GM21576 (cell line): ENCODE data around the gene CDC42EP4.
"Not testable (repeated sequence)": the region's sequence is repeated elsewhere in the genome, so short reads cannot be mapped to it uniquely, and the experiment has no call there.

Experiments used
- ATAC-seq: cut with Tn5 transposase; IDR thresholded peaks from one replicate; pipeline ENCODE4 v1.9.1; 2021; ENCODE audit warnings: mild to moderate bottlenecking, moderate library complexity; ENCODE audit not compliant: unreplicated experiment

The CDC42EP4 gene

DNA sequence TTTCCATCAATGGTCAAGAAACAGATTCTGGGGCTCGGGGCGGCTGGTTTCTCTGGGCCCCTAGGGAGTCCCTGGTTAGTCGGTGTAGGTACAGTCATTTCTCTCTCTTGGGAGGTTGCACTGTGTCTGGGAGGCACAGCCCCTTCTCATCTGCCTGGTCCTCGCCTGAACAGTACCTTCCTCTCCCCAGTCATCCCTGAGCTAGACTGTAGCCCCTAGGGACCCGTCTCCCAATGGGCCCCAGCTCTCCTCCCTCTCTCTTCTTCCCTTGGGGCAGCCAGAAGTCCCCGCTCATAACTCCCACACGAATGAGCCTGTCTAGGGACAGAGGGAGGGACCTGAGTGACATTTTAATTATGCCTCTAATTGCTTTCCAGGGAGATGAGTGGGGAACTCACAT is 29.9 kb downstream of the CDC42EP4 start:
- ATAC-seq: peak; percentile 86

DNA sequence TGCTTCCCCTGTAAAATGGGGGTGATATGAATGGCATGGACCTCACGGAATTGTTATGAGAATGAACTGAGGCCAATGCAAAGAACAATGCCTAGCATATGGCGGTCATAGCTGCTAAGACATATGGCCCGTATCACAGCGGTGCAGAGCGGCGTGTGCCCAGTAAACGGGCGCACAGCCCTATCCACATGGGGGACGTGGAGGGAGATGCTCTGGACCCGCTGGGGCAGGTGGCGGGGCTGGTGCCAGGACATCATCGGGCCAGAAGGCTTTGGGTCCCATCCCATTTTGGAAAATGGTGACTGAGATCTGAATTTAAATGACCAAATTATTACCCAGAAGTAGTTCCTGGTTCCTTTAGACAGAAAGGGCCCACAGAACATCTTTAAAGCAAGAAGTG is 31.6 kb downstream of the CDC42EP4 start:
- no peak for ATAC-seq

DNA sequence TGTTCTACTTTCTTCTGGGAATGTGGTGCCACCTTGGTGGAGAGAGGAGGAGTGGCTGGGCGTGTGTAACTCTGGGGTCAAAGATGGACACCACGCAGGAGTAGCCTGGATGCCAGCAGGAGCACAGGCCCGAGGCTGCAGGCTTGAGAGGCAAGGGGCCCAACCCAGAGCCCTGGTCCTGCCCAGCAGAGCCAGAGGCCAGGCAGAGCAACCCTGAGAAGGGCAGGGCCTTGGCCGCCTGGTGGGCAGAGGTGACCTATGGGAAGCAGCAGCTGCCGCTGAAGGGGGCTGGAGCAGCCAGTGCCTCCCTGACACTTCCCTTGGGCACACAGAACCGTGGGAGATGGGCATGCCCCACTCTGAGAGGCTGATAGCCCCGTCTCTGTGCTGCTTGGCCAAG is 32.1 kb downstream of the CDC42EP4 start:
- ATAC-seq: no peak

DNA sequence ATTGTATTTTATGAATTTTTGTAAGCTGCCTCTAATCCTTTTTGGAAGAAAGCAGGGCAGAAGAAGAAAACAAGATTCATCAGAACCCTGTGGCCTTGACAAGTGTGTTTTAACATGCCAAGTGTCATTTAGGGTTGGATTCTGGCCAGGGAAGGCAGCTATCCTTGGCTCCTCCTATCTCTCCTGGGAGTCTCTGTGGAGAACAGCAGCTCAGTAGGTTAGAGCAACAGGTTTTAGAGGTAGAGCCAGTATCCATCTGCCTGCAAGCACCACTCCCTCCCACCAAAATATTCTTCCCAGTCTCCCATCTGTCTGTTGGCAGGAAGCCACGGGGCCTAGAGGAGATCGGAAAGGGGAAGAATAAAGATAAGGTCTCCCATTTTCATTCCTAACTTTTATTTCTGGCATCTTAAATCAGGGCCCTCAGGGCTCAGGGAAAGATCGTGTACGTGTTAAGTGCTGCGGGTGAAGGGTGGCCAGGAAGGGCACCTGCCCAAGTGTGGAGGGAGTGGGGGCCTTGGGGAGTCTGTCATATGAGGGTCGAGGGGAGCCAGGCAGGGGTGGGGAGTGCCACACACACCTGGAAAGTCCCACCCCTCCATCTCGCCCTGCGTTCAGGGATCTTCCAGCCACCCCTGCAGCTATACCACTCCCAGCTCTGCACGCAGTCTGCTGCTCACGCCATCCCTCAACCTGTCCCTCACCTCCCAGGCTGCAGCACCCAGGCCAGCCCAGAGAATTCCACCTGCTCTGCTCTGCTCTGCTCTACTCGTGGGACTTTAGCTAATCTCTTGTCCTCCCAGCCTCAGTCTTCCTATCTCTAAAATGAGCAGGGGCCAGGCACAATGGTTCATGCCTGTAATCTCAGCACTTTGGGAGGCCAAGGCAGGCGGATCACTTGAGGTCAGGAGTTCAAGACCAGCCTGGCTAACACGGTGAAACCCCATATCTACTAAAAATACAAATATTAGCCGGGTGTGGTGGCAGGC is 33.0 kb downstream of the CDC42EP4 start:
- ATAC-seq: no peak

DNA sequence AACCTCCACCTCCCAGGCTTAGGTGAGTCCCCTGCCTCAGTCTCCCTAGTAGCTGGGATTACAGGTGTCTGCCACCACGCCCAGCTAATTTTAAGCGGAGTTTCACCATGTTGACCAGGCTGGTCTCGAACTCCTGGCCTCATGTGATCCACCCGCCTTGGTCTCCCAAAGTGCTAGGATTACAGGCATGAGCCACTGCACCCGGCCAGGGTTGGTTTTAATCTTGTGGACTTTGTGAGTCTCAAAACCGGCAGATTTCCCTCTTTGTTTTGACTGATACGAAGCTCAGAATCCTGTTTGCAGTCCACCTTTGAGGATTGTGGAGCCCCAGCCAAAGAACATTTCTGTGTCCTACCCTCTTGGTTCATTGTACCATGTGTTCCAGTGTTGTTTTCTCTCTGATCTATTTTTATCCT is 33.7 kb downstream of the CDC42EP4 start:
- ATAC-seq: no peak

DNA sequence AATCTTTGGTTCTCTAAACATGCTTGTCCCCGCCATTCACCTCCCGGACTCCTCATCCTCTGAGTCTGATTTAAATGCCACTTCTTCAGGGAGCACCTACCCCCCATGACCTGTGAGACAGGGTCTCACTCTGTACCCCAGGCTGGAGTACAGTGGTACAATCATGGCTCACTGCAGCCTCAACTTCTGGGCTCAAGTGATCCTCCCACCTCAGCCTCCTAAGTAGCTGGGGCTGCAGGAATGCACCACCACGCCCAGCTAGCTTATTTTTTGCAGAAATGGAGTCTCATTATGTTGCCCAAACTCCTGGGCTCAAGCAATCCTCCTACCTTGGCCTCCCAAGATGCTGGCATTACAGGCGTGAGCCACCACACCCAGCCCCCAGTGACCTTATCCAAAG is 37.3 kb downstream of the CDC42EP4 start:
- ATAC-seq: no peak

DNA sequence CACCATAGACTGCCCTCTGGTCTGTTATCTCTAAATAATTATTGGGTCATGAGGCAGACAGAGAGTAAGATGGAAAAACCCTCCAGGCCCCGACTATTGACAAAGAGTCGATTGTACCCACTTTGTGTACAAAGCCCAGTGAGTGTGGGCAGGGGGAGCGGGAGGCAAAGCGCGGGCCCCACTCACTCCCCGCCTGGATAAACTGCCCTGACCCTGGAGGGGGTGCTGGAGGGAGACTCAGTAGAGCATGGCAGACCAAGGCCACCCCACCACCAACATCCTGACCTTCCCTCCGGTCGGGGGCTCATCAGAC is 38.9 kb downstream of the CDC42EP4 start:
- no peak for ATAC-seq

DNA sequence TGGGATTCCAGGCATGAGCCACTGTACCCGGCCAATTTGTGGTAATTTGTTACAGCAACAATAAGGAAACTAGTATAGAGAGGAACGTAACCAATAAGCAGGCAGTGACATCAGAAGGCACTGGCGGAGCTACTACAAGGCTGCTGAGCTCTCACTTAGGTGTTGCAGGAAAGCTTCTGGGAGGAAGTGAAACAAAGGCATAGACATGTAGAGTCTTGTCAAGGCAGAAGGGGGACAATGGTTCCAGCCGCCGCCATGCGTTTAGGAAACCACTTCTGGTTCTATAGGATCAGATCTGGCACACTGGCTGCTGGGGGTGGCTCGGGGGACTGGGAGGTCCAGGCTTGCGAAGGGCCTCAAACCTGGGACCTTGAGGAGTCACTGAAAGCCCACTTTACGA is 40.7 kb downstream of the CDC42EP4 start:
- peak; percentile 97 for ATAC-seq

DNA sequence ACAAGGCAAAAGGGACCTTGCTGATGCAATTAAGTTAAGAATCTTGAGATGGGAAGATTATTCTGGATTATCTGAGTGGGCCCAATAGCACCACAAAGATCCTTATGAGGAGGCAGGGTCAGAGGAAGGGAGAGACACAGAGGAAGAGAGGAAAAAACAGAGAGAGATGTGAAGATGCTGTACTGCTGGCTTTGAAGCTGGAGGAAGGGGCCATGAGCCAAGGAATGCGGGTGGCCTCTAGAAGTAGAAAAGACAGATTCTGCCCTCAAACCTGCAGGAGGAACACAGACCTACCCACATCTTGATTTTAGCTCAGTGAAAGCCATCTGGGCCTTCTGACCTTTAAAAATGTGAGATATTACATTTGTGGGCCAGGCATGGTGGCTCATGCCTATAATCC is 42.0 kb downstream of the CDC42EP4 start:
- ATAC-seq: no peak

DNA sequence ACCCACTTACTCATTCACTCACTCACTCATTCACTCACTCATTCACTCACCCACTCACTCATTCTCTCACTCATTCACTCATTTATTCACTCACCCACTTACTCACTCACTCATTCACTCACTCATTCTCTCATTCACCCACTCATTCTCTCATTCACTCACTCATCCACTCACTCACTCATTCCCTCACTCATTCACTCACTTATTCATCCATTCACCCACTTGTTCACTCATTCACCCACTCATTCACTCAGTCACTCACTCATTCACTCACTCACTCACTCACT is 42.5 kb downstream of the CDC42EP4 start:
- no peak for ATAC-seq

DNA sequence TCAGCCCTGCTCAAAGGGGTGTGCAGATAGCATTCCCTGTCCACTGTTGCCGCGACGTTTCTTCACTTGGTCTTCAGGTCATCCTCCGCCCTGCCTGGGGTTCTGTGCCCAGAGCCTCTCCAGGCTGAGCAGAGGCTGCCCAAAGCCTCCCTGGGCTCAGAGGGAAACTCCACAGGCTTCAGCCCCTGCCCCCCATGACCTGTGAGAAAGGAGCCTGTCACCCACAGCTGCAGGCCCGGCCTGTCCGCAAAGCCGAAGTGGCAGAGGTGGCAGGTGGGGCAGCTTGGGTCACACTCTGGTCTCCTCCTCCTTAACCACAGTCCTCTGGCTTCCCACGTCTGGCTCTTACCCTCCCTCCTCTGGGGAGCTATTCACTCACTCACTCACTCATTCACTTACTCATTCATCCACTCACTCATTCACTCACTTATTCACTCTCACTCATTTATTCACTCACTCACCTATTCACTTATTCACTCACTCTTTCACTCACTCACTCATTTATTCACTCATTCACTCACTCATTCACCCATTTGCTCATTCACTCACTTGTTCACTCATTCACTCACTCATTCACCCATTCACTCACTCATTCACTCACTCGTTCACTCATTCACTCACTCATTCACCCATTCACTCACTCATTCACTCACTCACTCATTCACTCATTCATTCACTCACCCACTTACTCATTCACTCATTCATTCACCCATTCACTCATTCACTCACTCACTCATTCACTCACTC is 43.0 kb downstream of the CDC42EP4 start:
- no peak for ATAC-seq

DNA sequence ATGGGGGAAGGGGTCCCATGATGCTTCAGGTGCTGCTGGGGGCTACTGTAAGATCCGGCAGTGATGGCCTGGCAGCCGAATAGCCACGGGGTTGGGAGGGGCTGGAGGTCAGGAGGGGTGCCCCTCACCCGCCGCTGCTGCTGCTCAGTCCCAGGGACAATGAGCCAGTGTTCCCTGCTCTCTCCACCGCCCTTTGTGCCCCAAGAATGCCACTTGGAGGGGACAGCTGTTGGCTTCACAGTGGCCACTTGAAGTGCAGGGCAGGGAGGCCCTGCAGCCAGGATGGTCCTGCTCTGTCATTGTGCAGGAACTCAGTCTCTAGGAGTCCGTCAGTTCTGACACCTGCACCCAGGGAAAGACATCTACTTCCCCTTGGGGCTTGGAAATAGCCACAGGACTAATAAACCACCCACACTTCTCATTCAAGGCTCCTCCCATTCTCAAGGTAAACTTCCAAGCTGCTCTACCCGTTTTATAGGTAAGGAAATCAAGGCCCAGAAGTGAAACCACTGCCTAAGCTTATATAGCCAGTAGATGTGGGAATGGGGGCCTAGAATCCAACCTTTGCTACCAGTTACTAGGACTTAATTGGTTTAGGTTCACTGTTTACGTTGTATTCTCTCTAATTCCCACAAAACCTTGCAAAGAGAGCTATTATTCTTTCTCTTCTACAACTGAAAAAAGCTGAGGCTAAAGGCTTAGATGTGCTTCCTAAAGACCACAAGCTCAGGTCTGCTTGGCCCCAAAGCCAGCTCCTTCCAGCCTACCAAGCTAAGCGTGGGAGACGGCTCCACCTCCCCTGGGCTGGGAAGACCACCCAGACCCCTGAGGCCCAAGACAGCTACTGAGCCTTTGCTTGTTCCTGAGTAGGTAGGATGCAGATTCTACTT is 43.9 kb downstream of the CDC42EP4 start:
- ATAC-seq: no peak

DNA sequence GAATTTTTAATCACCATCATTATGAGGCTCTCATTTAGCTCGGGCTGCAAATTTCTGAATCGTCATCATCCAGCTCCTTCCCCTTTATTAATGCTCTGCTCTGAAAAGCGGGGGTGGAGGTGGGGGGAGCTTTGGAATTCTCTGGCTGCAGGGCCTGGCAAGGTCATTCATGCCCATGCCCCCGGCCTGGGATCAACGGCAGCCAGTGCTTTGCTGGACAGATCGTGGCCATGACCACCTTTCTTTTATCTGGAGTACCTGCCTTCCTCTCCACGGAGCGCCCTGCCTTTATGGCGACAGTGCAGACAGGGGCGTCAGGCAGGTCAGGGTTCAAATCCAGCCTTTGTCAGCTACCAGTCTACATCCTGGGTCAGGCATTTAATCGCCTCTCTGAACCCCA is 45.0 kb downstream of the CDC42EP4 start:
- no peak for ATAC-seq

DNA sequence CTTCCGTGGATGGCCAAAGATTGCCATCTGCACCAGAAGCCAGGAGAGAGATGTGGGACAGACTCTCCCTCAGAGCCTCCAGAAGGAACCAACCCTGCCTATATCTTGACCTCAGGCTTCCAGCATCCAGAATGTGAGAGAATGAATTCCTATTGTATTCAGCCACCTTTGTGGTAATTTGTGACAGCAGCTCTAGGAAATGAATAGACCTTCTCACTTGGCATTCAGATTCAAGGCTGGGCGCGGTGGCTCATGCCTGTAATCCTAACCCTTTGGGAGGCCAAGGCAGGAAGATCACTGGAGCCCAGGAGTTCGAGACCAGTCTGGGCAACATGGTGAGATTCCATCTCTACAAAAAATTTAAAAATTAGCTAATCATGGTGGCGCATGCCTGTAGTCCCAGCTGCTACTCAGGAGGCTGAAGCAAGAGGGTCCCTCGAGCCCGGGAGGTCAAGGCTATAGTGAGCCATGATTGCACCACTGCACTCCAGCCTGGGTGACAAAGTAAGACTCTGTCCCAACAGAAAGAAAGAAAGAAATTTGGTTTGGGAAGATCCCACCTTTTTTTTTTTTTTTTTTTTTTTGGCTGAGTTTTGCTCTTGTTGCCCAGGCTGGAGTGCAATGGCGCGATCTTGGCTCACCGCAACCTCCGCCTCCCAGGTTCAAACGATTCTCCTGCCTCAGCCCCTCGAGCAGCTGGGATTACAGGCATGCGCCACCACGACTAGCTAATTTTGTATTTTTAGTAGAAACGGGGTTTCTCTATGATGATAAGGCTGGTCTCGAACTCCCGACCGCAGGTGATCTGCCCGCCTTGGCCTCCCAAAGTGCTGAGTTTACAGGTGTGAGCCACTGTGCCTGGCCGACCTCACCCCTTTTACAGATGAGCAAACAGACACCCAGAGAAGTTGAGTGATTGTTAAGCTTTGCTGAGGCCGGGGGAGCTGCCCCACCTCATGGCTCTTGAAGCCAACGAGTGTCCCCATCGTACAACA is 45.9 kb downstream of the CDC42EP4 start:
- ATAC-seq: no peak

DNA sequence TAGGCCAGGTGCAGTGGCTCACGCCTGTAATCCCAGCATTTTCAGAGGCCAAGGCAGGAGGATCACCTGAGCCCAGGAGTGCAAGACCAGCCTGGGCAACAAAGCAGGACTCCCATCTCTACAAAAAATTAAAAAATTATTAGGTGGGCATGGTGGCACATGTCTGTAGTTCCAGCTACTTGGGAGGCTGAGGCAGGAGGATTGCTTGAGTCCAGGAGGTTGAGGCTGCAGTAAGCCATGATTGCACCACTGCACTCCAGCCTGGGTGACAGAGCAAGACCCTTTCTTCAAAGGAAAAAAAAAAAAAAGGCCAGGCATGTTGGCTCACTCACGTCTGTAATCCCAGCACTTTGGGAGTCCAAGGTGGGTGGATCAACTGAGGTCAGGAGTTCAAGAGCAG is 47.4 kb downstream of the CDC42EP4 start:
- ATAC-seq: not testable (repeated sequence)

DNA sequence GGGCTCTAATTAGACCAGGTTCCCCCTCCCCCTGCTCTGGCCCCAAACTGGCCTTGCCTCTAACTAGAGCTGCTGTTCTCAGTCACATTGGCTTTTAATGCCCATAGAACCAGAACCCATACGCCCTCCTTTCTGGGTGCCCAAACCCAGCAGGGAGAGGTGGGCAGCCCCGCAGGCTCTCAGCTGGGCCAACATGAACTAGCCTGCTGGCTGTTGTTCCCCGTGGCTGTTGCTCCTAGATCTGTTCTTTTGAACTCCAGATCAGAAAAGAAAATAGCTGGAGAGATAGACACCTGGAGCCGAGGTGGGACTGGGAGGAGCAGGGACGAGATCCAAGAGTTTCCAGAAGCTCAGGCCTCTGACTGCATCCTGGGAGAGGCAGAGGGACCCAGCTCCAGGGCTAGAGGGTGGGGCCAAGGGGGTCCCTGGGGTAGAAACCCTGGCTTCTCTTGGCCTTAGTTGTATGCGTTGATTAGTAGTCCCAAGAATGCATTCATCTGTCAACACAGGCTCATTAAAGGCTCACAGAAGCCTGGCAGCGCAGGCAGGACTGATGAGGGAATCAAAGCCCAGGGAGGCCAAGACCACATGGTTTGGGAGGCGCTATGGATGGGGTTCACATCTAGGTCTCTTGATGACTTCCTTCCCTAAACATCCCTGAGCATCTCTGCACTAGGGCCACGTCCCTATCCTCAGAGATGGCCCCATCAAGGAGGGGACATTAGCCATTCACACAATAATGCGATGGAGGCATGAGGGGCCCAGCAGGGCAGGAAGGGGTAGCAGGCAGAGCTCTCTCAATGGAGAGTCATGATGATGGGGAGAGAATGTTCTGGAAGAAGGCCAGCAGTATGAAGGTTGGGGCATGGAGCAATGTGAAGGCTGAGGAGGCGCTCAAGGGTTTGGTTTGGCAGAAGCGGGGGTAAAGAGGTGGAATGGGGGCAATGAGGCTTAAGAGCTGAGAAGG is 48.8 kb downstream of the CDC42EP4 start:
- ATAC-seq: no peak

DNA sequence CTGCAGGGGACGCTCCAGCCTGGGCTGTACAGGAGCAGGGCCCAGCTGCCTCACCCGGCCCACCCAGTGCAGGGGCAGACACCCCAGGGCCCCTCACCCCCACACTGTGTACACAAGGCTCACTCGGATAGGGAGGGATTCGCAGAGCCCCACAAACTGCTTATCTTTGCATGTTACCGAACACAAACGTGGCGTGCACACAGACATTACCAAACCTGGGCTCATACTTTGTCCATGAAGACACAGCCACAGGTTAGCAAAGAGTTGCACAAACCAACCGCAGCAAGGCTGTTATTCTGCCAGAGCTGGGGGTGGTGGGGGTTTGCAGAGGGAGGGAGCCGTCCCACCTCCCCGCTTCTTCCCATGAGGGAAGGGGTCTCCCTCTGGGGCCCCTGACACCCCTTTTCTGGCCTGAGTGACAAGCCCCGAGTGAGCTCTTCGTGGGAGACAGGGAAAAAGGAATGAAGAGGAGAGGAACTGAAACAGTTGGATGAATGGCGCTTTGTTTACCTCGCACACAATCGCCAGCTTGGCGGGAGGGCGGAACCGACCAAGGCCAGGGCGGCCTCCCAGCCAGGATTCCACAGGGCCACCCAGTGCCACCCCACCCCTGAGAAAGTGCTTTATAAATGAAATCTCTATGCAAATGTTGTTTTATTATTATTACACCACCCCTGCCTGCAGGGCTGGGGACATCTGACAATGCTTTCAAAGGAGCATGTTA is 49.7 kb downstream of the CDC42EP4 start:
- ATAC-seq: no peak

DNA sequence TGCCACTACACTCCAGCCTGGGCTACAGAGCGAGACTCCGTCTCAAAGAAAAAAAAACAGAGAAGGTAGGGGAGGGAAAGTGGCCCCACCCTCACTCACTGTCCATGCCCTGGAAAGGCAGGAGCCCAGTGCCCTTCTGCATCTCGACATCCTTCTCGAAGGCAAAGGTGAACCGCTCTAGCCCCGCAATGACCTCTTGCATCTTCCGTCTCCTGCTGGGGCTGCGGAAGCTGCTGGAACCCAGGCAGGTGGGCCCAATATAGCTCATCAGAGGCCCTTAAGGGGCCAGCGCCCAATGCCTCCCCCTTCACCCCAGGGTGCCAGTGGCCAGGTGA is 50.2 kb downstream of the CDC42EP4 start, which contains the start of gene CPSF4L:
CPSF4L (minus strand) TSS at position 264 of the 335 bp plus-strand sequence; CDS start at position 202, 62 bp downstream.
- ATAC-seq: no peak
